Measurements from ENCODE around the gene LAMA4.

LAMA4 gene

GRCh38 chr6:112196306-112196705, 58.1 kb downstream of the LAMA4 start:
- TF ChIP-seq CTCF (IDR thresholded peaks at IDR 0.05; ENCODE audit: borderline replicate concordance, insufficient read depth, low read depth, low read length), result no peak
- H3K4me3 ChIP-seq (ENCODE audit: low read depth, low read length), result no peak overlapping the region

GRCh38 chr6:112195166-112195565, 59.2 kb downstream of the LAMA4 start:
- H3K4me3 ChIP-seq (ENCODE audit: low read depth, low read length), result no peak overlapping the region
- no peak for TF ChIP-seq CTCF (IDR thresholded peaks at IDR 0.05; ENCODE audit: borderline replicate concordance, insufficient read depth, low read depth, low read length)

- no peak overlapping the region for H3K4me3 ChIP-seq (ENCODE audit: low read depth, low read length)
- TF ChIP-seq CTCF (IDR thresholded peaks at IDR 0.05; ENCODE audit: borderline replicate concordance, insufficient read depth, low read depth, low read length), result no peak
These were observed 59.9 kb downstream of the LAMA4 start for GRCh38 chr6:112194511-112194910.

- no peak for TF ChIP-seq CTCF (IDR thresholded peaks at IDR 0.05; ENCODE audit: borderline replicate concordance, insufficient read depth, low read depth, low read length)
- no peak overlapping the region for H3K4me3 ChIP-seq (ENCODE audit: low read depth, low read length)
These were observed 60.8 kb downstream of the LAMA4 start for GRCh38 chr6:112193535-112194051.

- no peak for TF ChIP-seq CTCF (IDR thresholded peaks at IDR 0.05; ENCODE audit: borderline replicate concordance, insufficient read depth, low read depth, low read length)
- no peak overlapping the region for H3K4me3 ChIP-seq (ENCODE audit: low read depth, low read length)
These were observed 61.2 kb downstream of the LAMA4 start for GRCh38 chr6:112193117-112193516.

GRCh38 chr6:112191509-112192020, 62.8 kb downstream of the LAMA4 start:
- H3K4me3 ChIP-seq (ENCODE audit: low read depth, low read length), result no peak overlapping the region
- no peak for TF ChIP-seq CTCF (IDR thresholded peaks at IDR 0.05; ENCODE audit: borderline replicate concordance, insufficient read depth, low read depth, low read length)

GRCh38 chr6:112190164-112190563, 64.2 kb downstream of the LAMA4 start:
- TF ChIP-seq CTCF (IDR thresholded peaks at IDR 0.05; ENCODE audit: borderline replicate concordance, insufficient read depth, low read depth, low read length), result no peak
- no peak overlapping the region for H3K4me3 ChIP-seq (ENCODE audit: low read depth, low read length)

All from GM12875 (cell line).